ENCODE measurements around the gene ANXA1.

DNA sequence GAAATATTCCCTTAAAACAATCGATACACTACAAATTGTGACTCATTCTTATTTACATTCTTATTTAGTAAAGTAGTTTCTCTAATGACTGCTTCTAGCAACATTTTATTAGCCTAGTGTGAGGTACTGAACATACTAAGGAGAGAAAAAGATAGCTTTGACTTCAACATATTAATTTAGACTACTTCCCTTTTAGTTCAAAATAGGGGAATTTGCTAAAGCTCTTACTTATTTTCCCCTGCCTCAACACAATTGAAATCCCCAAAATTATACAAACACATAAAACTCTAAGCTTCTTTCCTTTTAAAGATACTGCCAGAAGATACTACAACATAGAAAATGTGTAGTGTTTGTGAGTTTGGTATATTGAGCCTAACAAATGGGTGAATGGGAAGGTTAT, 55.2 kb downstream of the ANXA1 start:
- TF ChIP-seq CTCF (IDR thresholded peaks at IDR 0.05; ENCODE audit: low read depth, low read length, missing input control): no peak
- TF ChIP-seq RAD21 (IDR thresholded peaks at IDR 0.05): no peak
- no peak for TF ChIP-seq SP1 (IDR thresholded peaks at IDR 0.05)
- TF ChIP-seq JUND (IDR thresholded peaks at IDR 0.05): no peak
- TF ChIP-seq, protein P1, sequence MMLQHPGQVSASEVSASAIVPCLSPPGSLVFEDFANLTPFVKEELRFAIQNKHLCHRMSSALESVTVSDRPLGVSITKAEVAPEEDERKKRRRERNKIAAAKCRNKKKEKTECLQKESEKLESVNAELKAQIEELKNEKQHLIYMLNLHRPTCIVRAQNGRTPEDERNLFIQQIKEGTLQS (IDR thresholded peaks at IDR 0.05): no peak

Measured in liver (tissue), 3 donors.